K562 (cell line): Measurements from ENCODE around the gene NUB1.

Experiments
- CREB1 ChIP-seq, 2 experiments: sonication (generic) in 1 of 2; formaldehyde crosslinking in 1 of 2; IDR thresholded peaks; 2 replicates each; pipeline versions ENCODE4 v1.6.1 to v1.8.0; 2012 to 2022; ENCODE audit warnings: inconsistent platforms in 1 of 2, mild to moderate bottlenecking in 1 of 2, missing genetic modification reagents in 1 of 2, moderate library complexity in 1 of 2
- ZSCAN29 ChIP-seq: fragments of 450-650 bp; IDR thresholded peaks from 2 replicates; pipeline ENCODE4 v1.6.1; 2017

DNA sequence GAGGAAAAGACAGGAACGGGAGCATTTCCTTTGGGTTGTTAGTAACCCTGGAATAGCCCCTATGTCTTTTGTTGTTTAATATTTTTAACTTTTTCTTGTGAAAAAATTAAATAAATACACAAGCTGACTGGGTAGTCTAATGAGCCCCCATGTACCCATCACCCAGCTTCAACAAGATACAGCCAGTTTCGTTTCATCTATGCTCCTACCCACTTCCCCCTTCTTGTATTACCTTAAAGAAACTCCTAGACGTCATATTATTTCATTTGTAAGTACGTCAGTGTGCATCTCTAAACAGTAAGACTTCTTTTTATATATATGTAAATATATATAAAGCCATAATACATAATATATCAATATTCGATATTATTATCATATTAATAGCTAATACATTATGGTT, 42.8 kb upstream of the NUB1 start:
- TF ChIP-seq ZSCAN29: no peak
- no peak for TF ChIP-seq CREB1 (IDR thresholded peaks at IDR 0.05)
- no peak for TF ChIP-seq CREB1 (CRISPR knock-in tag; IDR thresholded peaks at IDR 0.05)
